Measurements from ENCODE around the gene MSI2.

MSI2 gene

DNA sequence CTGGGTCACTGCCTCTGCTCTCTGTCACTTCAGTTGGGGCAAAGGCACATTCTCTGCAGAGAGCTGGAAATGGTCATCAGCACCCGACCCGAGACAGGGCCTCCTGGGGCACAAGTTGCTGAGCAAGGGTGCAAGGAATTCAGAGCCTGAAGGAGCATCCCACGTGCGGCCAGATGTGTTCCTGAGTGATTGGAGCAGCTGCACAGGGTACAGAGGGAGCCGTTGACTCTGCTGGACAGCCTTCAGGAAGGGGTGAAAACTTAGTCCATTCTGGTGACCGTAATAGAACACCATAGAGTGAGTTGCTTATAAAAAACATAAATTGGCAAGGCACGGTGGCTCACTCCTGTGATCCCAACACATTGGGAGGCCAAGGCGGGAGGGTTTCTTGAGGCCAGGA is 382.0 kb downstream of the MSI2 start:
- DNase-seq (ENCODE audit: low read depth): no peak

DNA sequence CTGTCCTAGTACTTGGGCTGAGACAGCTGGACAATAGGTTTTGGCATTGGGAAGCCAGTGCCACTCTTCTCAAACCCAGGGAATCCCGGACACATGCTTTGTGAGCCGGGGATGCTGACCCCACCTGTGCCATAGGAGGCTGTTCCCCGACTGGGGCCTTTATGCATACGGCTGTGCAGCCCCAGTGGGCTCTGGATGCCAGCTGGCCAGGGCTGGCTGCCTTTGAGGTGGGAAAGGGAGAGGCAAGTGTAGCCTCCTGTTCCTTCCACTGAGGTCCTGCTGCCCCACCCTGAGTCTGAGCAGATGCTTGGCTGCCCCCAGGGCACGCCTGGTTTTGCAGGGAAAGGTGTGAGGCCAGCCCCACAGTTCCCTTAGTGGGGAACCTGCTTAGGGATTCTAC is 383.1 kb downstream of the MSI2 start:
- DNase-seq (ENCODE audit: low read depth): no peak

GRCh38 chr17:57640079-57640478 is 383.8 kb downstream of the MSI2 start:
- no peak for DNase-seq (ENCODE audit: low read depth)

DNA sequence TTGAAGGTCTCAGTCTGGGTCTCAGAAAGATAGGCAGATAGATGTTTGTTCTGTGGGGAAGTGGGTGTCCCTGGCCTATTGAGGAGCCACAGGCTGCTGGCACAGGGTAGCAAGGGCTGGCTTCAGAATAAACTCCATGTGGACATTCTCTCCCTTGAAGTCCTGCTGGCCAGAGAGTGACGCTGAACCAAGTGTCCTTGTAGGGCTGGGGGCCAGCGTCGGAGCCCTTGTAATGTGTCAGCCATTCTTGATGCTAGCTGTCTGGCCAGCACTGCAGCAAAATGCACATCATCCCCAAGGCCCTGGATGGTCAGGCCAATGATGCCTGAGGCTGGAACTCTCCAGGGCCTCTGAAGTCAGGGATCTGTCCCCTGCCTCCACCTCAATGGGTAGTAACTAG is 385.4 kb downstream of the MSI2 start:
- DNase-seq (ENCODE audit: low read depth): no peak

- no peak for DNase-seq (ENCODE audit: low read depth)
Observed at GRCh38 chr17:57643062-57643461, 386.7 kb downstream of the MSI2 start.

DNA sequence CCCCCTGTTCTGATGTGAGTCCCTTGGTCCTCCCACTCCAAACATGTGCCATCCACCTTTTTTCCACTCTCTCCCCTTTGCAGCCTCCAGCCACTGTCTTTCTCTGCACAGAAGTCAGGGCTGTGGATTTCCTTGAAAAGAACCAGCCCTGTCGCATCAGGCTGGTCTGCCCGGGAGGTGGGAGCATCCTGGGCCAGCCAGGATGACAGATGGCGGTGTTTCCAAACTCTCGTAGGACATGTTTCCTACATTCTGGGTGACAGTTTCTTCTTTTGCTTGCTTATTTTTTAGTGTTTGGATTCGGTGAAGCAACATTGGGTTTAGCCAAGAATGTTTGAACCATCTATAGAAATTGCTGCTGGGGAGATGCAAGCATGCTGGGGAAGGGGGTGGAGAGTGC is 388.0 kb downstream of the MSI2 start:
- DNase-seq (ENCODE audit: low read depth): no peak

GRCh38 chr17:57645950-57646665 is 389.8 kb downstream of the MSI2 start:
- no peak for DNase-seq (ENCODE audit: low read depth)

DNA sequence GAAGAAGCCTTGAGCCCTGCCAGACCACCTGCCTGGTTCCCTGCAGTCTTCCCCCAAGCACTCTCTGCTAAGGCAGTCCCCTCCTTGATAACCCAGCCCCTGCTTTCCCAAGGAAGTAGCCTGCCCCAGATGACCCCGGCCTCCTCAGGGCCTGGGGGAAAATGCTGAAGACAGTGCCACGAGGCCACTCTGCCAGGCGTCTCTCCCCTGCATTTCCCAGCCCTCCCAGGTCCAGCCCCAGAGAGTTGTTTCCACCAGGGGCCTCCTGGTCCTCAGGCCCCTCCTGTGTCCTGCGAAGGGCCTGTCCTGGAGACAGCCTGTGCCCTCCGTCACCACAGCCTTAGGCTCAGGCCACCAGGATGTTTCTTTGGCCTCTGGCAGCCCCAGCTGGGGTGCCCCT is 392.4 kb downstream of the MSI2 start:
- DNase-seq (ENCODE audit: low read depth): no peak

GRCh38 chr17:57649191-57649590 is 392.9 kb downstream of the MSI2 start:
- DNase-seq (ENCODE audit: low read depth): no peak

GRCh38 chr17:57649731-57650484 is 393.6 kb downstream of the MSI2 start:
- DNase-seq (ENCODE audit: low read depth): no peak

- DNase-seq (ENCODE audit: low read depth): no peak
Observed at GRCh38 chr17:57650548-57650947, 394.2 kb downstream of the MSI2 start.

DNA sequence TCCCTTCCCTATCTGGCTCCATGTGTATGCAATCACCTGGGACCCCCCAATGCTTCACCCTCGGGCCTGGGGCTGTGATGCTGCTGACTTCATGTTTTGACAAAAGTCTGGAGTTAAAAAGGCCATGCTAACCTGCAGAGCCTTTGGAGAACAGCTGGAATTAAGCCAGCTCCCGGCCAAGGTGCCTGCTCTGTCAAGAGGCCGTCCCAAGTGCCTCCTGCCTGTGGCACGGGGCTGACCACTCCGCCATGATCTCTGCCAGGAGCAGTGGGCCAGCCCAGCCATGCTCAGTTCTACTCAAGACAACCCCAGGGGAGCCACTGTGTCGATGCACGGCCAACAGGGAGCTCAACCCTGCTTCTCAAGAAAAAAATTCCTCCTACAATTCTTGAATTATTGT is 395.1 kb downstream of the MSI2 start:
- DNase-seq (ENCODE audit: low read depth): no peak

DNA sequence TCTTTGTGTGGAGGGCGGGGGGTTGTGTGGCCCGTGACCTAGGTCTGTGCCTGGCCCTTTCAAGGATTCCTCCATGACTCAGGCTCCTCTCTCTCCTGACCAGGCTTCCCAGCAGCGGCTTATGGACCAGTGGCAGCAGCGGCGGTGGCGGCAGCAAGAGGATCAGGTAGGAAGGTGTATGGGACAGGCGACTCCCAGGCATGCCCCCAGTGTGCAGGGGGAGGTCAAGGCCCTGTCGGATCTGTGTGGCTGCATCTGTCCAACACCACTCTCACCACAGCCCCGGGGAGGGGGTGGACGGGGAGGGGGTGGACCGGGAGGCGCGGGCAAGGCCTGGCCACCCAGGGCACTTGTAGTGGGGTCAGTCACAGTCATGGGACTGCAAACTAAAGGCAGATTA is 395.7 kb downstream of the MSI2 start:
- no peak for DNase-seq (ENCODE audit: low read depth)

- DNase-seq (ENCODE audit: low read depth): no peak
Observed at GRCh38 chr17:57652811-57653210, 396.5 kb downstream of the MSI2 start.

DNA sequence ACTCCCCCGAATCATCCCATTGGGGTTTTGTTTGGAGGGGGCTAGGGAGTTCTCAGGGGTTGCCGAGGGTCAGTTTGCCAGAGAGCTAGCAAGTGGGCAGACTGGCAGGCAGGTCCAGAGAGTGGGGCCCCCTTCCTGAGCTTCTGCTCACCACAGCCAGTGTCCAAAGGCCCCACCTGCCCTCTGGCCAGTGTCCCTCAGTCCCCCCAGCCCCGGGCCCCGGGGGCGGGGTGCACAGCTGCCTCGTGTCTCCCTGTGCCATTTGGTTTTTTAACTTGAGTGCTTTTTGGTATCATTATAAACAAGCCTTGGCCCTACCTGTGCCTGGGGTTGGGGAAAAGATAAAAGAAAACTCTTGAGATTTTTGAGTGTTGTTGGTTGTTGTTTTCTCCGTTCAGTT is 397.0 kb downstream of the MSI2 start:
- no peak for DNase-seq (ENCODE audit: low read depth)

DNA sequence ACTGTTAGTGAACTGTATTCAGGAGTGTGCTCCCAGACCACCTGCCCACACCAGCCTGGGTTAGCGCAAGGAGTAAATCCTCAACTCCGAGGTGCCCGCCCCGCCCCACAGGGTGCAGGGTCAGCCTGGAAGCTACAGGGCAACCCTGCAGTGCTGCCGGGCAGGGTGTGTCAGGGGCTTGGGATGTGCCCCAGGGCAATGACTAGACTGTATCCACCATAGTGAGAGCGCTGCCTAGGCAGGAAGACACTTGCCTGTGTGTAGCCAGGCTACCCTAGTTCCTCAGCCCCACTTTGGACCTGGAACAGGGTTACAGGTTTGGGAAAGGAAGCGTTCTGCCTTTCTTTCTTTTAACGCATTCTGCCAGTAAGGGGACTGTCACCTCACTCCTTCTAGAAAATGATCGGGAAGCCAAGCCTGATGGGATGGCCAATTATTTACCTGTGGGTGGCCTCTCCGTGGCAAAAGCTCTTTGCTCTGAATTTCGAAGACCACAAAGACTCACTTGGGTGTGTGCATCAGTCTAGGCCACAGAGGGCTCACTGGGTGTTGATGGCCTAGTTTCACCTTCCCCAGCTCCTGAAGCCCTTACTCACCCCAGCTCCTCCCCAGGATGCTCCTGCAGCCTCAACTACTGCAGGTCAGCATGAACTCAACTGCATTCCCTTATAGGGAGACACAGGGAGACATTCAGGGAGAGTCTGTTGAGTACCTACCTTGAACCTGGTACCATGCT is 397.9 kb downstream of the MSI2 start:
- no peak for DNase-seq (ENCODE audit: low read depth)

DNA sequence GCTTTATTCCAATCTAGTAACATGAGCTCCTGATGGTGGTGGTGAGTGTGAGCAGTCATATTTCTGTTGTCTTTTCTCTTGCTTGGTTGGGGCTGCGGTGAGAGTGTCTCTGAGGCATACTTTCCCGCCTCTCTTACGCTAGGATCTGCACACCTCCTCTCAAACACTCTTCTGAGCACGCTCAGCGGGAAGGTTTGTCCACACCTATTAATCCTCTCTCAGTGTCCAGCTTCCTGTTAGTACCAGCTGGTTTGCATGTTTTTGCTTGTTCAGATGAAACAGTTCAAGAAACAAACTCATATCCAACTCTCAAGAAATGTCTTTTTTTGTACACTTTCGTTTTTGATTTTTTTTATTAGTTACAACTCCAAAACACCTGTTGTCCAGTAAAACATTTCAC is 399.2 kb downstream of the MSI2 start:
- DNase-seq (ENCODE audit: low read depth): no peak

DNA sequence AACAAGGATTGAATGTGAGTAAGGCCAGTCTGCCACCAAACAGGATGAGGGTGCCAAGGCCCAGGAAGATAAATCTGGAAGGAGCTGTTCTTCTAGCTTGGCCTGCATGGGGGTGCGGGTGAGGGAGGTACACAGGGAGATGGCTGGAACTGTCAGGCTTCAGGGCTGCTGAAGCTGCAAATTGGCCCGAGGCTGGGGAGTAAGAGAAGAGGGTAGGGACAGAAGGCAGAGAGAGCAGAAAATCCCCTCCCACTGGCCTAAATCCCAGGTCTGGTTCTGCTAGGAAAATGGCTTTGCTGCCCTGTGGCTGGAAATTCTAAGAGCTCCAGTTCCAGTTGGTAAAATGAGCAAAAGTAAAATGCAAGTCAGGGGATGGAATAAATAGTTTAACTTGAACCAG is 400.9 kb downstream of the MSI2 start:
- DNase-seq (ENCODE audit: low read depth): no peak

- DNase-seq (ENCODE audit: low read depth): no peak
Observed at GRCh38 chr17:57662041-57662440, 405.7 kb downstream of the MSI2 start.

DNA sequence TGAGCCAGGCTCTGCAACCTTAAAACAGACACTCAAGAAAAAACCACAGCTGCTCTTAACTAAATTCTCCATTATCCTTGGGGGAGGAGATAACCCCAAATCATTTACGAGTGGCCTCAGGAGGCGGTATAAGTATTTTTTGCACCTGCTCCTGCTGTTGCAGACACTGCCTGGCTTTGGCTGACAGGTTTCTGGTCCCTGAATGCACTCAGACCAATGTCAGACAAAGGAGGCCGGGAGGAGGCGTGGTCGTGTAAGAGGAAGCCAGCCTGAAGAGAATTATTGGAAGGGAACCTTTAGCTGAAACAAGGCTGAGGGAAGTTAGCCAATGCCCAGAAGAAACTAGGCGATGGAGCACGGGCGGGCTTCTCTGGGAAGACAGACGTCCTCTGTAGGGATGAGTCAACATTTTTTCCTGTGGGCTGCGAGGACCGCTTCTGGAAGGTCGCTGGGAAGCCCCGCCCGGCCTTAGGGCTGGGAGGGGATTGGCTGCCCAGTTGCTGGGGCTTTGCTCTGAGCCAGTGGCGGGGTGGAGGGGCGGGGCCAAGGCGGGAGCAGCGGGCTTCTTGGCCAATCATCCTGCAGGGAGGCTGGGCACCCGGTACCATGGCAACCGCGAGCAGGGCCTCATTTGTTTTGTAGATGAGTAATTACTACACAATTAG is 406.5 kb downstream of the MSI2 start:
- DNase-seq (ENCODE audit: low read depth): no peak

DNA sequence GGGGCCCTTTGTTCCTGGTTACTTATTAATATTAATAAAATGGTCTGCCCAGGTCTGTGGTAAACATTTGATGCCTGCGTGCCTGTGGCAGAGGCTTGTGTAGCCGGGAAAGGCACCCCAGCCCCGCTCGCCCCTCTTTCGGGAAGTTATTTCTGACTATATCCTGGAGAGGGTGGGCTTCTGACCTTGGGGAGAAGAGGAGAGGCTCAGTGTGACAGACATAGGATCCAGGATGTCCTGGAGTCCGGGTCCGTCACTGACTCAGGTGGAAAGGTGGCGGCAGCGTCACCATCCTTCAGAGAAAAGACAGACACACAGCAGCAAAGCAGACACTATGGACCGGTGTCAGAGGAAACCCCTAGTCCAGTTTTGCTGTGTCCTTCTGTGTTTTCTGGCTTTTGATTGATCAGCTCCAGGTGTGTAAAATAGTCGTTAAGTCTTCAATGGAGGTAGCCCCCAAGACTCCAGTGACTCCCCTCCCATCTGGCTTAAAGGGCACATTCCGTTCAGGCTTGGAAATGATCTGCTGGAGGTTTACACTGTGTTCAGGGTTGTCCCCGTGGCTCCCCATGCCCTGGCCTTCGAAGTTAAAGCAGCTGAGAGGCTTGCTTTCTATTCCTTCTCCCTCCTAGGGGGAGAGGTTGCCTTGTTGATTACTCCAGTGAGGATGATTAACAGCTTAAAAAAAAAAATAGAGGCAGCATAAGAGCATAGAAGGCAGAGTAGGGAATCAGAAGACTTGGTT is 407.2 kb downstream of the MSI2 start:
- no peak for DNase-seq (ENCODE audit: low read depth)

DNA sequence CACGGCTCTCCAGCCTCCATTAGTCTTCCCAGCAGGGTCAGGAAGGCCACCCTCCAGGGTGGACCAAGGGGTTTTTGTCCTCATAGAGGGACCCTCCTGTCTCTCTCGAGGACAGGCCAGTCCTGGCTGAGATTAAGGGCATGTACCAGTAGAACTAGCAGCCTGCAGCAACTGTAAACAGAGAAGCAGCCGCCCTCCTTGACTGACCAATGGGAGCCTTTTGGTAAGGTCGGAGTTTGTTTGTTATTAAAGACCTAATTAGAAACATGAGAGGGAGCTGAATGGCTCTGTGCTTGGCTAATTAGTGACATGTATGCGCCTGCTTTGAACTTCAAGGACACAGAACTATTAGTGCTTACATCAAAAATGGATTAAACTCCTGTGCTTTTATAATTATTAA is 408.8 kb downstream of the MSI2 start:
- no peak for DNase-seq (ENCODE audit: low read depth)

All from activated T-helper 1 cell treated with Interleukin-2 at 50 U/mL for 16 hours (primary cell).